ENCODE measurements around the gene EIF2D.

EIF2D gene

DNA sequence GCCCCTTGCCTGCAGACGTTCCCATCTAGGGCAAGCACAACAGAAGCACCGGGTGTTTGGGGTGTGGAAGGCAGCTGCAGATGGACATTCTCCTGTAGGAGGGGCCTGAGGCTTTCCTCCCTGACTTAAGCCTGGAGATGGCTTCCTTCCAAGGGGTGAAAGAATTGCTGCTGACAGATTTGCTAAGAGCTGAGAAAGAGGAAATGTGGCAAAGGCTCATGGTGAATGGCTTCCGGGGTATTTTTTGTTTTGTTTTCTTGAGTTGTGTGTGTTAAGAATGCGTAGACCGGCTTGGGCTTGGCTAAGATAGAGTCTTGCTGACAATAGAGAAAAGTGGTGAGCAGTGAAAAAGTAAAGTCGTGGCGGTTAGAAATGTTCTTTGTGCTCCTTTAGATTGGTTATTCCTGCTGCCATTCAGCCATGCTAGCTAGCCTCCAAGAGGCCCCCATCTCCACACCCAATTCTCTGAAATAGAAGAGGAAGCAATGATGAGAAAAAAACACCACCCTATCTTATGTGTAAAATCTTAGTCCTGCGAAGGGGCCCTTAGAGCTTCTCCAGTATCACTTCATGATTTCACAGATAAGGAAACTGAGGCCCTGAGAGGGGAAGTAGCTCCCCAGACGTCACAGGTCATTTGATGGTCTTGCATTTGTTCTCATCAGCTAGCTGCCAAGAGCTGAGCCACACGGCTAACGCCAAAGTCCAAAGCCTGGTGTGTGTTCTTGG, 36.9 kb downstream of the EIF2D start:
- Histone ChIP-seq H3K9me3 (ENCODE audit: insufficient read depth, low read length) (no peaks in the 10 kb centered on the region), H3K27me3 (ENCODE audit: insufficient read depth, insufficient read length) (no peaks in the 10 kb centered on the region), H3K4me1 (ENCODE audit: insufficient read depth, insufficient read length) (peaks cover 7% of the 10 kb centered on the region), H3K9ac (ENCODE audit: insufficient read length, low read depth) (no peak overlapping the region), H3K4me3 (ENCODE audit: insufficient read length, low read depth) (no peak overlapping the region), H3K36me3 (ENCODE audit: insufficient read depth, insufficient read length, low read length) (no peaks in the 10 kb centered on the region)
- TF ChIP-seq SUZ12 (IDR thresholded peaks at IDR 0.05; ENCODE audit: extremely low read depth, insufficient read depth, insufficient read length) = no peak
- TF ChIP-seq ZNF274 (IDR thresholded peaks at IDR 0.05; ENCODE audit: low read depth, low read length) = no peak
- no peak for TF ChIP-seq YY1 (IDR thresholded peaks at IDR 0.05; ENCODE audit: insufficient read depth, insufficient read length)
- no peak for DNase-seq (ENCODE audit: low read depth, low spot score)

DNA sequence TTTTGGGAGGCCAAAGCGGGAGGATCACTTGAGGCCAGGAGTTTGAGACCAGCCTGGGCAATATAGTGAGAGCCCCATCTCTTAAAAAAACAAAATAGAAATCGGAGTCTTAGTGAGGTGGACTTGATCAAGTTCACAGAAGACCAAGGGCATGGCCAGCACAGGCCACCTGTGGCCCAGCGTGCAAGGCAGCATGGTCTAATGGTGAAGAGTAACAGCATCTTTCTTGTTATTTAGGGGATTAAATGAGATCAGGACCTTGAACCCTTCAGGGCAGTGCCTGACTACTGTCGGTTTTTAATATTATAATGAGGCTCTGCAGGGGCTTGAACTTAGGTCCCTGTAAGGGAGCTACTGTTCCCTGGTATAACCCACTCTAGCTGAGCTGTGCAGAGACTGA, 38.5 kb downstream of the EIF2D start:
- no peaks in the 10 kb centered on the region for H3K36me3 ChIP-seq (ENCODE audit: insufficient read depth, insufficient read length, low read length)
- H3K4me1 ChIP-seq (ENCODE audit: insufficient read depth, insufficient read length) = peaks cover 11% of the 10 kb centered on the region
- H3K4me3 ChIP-seq (ENCODE audit: insufficient read length, low read depth) = no peak overlapping the region
- no peak for DNase-seq (ENCODE audit: low read depth, low spot score)
- no peaks in the 10 kb centered on the region for H3K27me3 ChIP-seq (ENCODE audit: insufficient read depth, insufficient read length)
- H3K9ac ChIP-seq (ENCODE audit: insufficient read length, low read depth) = no peak overlapping the region
- no peaks in the 10 kb centered on the region for H3K9me3 ChIP-seq (ENCODE audit: insufficient read depth, low read length)
- TF ChIP-seq ZNF274 (IDR thresholded peaks at IDR 0.05; ENCODE audit: low read depth, low read length) (no peak), YY1 (IDR thresholded peaks at IDR 0.05; ENCODE audit: insufficient read depth, insufficient read length) (no peak), SUZ12 (IDR thresholded peaks at IDR 0.05; ENCODE audit: extremely low read depth, insufficient read depth, insufficient read length) (no peak)

DNA sequence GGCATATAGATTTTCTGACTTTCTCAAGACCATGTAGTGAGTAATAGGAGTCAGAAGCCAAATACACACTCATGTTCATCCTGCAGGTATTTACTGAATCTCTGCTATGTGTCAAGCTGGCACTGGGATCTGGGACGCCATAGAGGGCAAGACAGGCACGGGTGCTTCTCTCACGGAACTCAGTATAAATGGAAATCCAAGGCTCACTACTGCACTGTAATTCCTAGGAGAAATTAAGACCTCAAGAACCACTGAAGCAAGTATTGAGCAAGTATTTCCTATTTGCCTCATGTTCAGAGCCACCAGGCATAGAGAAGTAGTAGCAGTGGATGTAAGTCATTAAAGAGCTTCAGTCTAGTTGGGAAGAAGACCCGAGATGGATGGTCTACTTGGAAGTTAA, 38.9 kb downstream of the EIF2D start:
- Histone ChIP-seq H3K4me1 (ENCODE audit: insufficient read depth, insufficient read length) (peaks cover 14% of the 10 kb centered on the region), H3K4me3 (ENCODE audit: insufficient read length, low read depth) (no peak overlapping the region), H3K9ac (ENCODE audit: insufficient read length, low read depth) (no peak overlapping the region), H3K9me3 (ENCODE audit: insufficient read depth, low read length) (no peaks in the 10 kb centered on the region), H3K27me3 (ENCODE audit: insufficient read depth, insufficient read length) (no peaks in the 10 kb centered on the region), H3K36me3 (ENCODE audit: insufficient read depth, insufficient read length, low read length) (no peaks in the 10 kb centered on the region)
- TF ChIP-seq SUZ12 (IDR thresholded peaks at IDR 0.05; ENCODE audit: extremely low read depth, insufficient read depth, insufficient read length) (no peak), YY1 (IDR thresholded peaks at IDR 0.05; ENCODE audit: insufficient read depth, insufficient read length) (no peak), ZNF274 (IDR thresholded peaks at IDR 0.05; ENCODE audit: low read depth, low read length) (no peak)
- no peak for DNase-seq (ENCODE audit: low read depth, low spot score)

DNA sequence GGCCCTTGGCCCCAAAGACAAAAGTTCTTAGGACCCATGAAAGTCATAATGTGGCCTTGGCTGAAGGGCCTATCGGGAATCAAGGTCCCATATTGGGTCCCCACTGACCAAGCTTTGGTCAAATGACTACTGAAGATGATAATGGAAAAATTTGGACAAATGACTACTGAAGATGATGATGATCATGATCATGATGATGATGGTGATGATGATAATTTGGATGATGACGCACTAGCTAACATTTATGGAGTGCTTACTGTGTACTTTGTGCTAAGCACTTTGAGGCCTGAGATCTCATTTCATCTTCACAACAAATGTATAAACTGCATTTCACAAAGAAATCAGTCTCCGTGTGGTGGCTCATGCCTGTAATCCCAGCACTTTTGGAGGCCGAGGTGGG, 39.4 kb downstream of the EIF2D start:
- TF ChIP-seq ZNF274 (IDR thresholded peaks at IDR 0.05; ENCODE audit: low read depth, low read length) (no peak), YY1 (IDR thresholded peaks at IDR 0.05; ENCODE audit: insufficient read depth, insufficient read length) (no peak), SUZ12 (IDR thresholded peaks at IDR 0.05; ENCODE audit: extremely low read depth, insufficient read depth, insufficient read length) (no peak)
- Histone ChIP-seq H3K4me1 (ENCODE audit: insufficient read depth, insufficient read length) (peaks cover 14% of the 10 kb centered on the region), H3K9me3 (ENCODE audit: insufficient read depth, low read length) (no peaks in the 10 kb centered on the region), H3K36me3 (ENCODE audit: insufficient read depth, insufficient read length, low read length) (no peaks in the 10 kb centered on the region), H3K4me3 (ENCODE audit: insufficient read length, low read depth) (no peak overlapping the region), H3K9ac (ENCODE audit: insufficient read length, low read depth) (no peak overlapping the region), H3K27me3 (ENCODE audit: insufficient read depth, insufficient read length) (no peaks in the 10 kb centered on the region)
- no peak for DNase-seq (ENCODE audit: low read depth, low spot score)

DNA sequence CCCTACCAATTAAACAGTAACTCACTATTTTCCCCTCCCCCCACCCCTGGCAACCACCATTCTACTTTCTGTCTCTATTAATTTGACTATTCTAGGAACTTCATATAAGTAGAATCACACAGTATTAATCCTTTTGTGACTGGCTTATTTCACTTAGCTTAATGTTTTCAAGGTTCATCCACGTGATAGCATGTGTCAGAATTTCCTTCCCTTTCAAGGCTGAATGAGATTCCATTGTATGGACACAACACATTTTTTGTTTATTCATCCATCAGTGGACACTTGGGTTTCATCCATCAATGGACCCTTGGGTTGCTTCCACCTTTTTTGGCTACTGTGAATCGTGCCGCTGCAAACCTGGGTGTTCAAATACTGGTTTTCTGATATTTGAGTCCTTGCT, 41.7 kb downstream of the EIF2D start:
- H3K36me3 ChIP-seq (ENCODE audit: insufficient read depth, insufficient read length, low read length) = no peaks in the 10 kb centered on the region
- TF ChIP-seq ZNF274 (IDR thresholded peaks at IDR 0.05; ENCODE audit: low read depth, low read length) (no peak), YY1 (IDR thresholded peaks at IDR 0.05; ENCODE audit: insufficient read depth, insufficient read length) (no peak), SUZ12 (IDR thresholded peaks at IDR 0.05; ENCODE audit: extremely low read depth, insufficient read depth, insufficient read length) (no peak)
- no peak overlapping the region for H3K4me3 ChIP-seq (ENCODE audit: insufficient read length, low read depth)
- H3K9me3 ChIP-seq (ENCODE audit: insufficient read depth, low read length) = no peaks in the 10 kb centered on the region
- H3K9ac ChIP-seq (ENCODE audit: insufficient read length, low read depth) = no peak overlapping the region
- no peak for DNase-seq (ENCODE audit: low read depth, low spot score)
- peaks cover 11% of the 10 kb centered on the region for H3K4me1 ChIP-seq (ENCODE audit: insufficient read depth, insufficient read length)
- H3K27me3 ChIP-seq (ENCODE audit: insufficient read depth, insufficient read length) = no peaks in the 10 kb centered on the region

DNA sequence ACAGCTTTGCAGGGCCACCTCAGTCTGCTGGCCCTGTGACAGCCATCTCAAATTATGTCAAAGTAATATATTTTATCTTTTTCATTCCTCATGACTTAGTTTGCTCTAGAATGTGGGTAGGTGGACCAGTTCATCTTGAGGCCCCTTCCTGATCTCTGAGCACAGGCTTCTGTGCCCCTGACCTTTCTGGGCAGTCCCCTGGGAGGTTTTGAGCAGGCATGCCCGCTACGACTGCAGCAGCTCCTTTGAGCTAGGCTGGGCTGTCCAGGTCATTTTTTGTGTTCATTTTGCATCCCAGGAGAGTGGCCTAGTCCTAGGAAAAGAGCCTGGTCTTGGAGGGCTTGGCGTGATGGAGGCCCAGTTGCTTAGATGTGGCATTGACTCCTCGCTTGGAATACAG, 42.7 kb downstream of the EIF2D start:
- TF ChIP-seq SUZ12 (IDR thresholded peaks at IDR 0.05; ENCODE audit: extremely low read depth, insufficient read depth, insufficient read length) (no peak), YY1 (IDR thresholded peaks at IDR 0.05; ENCODE audit: insufficient read depth, insufficient read length) (no peak), ZNF274 (IDR thresholded peaks at IDR 0.05; ENCODE audit: low read depth, low read length) (no peak)
- H3K4me1 ChIP-seq (ENCODE audit: insufficient read depth, insufficient read length) = peaks cover 11% of the 10 kb centered on the region
- DNase-seq (ENCODE audit: low read depth, low spot score) = no peak

DNA sequence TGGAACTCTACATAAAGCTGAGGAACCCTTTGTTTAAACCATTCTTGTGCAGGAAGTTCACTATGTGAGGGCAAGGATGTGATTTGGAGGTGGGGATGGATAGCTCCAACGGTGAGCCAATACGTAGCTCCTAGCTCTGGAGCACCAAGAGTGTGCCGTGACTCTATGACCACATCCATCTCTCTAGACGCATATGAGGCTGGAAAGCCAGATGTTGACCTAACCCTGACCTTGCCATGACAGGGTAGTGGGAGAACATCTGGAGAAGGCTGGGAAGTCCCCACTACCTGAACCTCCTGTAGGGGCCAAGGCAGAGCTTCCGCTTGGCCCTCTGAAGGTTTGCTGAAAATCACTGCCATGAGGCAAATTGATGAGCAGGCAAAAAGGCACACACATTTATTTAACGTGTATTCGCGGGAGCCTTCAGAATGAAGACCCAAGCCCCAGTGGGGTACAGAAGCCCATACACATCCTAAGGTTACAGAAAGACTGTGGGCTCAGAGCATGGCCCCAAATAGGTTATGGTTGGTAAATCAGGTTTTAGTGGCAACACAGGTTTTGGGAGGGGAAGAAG, 43.4 kb downstream of the EIF2D start:
- DNase-seq (ENCODE audit: low read depth, low spot score) = no peak
- Histone ChIP-seq H3K9ac (ENCODE audit: insufficient read length, low read depth) (no peak overlapping the region), H3K36me3 (ENCODE audit: insufficient read depth, insufficient read length, low read length) (no peaks in the 10 kb centered on the region), H3K4me1 (ENCODE audit: insufficient read depth, insufficient read length) (peaks cover 7% of the 10 kb centered on the region), H3K4me3 (ENCODE audit: insufficient read length, low read depth) (no peak overlapping the region), H3K9me3 (ENCODE audit: insufficient read depth, low read length) (no peaks in the 10 kb centered on the region), H3K27me3 (ENCODE audit: insufficient read depth, insufficient read length) (no peaks in the 10 kb centered on the region)
- TF ChIP-seq ZNF274 (IDR thresholded peaks at IDR 0.05; ENCODE audit: low read depth, low read length) (no peak), YY1 (IDR thresholded peaks at IDR 0.05; ENCODE audit: insufficient read depth, insufficient read length) (no peak), SUZ12 (IDR thresholded peaks at IDR 0.05; ENCODE audit: extremely low read depth, insufficient read depth, insufficient read length) (no peak)

More for the DNA sequence above, 42.7 kb downstream of the EIF2D start:
- H3K9me3 ChIP-seq (ENCODE audit: insufficient read depth, low read length) = no peaks in the 10 kb centered on the region
- no peaks in the 10 kb centered on the region for H3K36me3 ChIP-seq (ENCODE audit: insufficient read depth, insufficient read length, low read length)
- no peaks in the 10 kb centered on the region for H3K27me3 ChIP-seq (ENCODE audit: insufficient read depth, insufficient read length)
- H3K4me3 ChIP-seq (ENCODE audit: insufficient read length, low read depth) = no peak overlapping the region
- H3K9ac ChIP-seq (ENCODE audit: insufficient read length, low read depth) = no peak overlapping the region
